HG03196 (cell line): ENCODE results near the gene TRIO.
"Not testable (repeated sequence)": the region's sequence is repeated elsewhere in the genome, so short reads cannot be mapped to it uniquely, and the experiment has no call there.

Experiments used
- ATAC-seq: cut with Tn5 transposase; IDR thresholded peaks from one replicate; pipeline ENCODE4 v1.9.1; 2021; ENCODE audit not compliant: unreplicated experiment

Gene TRIO

DNA sequence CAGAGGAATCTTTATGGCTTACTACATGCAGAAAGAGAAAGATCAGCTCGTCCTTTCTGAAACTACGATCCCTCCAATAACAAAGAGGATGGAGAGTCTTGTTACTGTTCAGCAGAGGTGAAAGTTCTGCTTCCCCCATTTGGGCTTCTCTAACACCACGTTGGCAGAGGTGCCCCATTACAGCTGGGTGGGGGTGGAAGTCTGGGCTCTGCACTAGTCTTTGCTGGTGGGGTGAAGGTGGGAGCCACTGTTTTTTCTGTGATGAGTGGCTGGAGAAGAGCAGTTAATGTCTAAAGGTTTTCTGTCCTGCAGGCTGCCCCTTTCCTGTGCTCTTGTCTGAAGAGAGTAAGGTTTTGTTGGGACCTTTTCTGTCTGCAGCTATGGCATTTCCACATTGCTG, 373.8 kb downstream of the TRIO start:
- no peak for ATAC-seq

DNA sequence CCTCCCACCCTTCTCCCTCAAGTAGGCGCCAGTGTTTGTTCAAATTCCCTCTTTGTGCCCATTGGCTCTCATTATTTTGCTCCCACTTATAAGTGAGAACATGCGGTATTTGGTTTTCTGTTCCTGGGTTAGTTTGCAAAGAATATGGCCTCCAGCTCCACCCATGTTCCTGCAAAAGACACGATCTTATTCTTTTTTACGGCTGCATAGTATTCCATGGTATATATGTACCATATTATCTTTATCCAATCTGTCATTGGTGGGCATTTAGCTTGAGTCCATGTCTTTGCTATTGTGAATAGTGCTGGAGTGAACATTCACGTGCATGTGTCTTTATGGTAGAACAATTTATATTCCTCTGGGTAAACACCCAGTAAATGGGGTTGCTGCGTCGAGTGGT, 375.5 kb downstream of the TRIO start:
- no peak for ATAC-seq

DNA sequence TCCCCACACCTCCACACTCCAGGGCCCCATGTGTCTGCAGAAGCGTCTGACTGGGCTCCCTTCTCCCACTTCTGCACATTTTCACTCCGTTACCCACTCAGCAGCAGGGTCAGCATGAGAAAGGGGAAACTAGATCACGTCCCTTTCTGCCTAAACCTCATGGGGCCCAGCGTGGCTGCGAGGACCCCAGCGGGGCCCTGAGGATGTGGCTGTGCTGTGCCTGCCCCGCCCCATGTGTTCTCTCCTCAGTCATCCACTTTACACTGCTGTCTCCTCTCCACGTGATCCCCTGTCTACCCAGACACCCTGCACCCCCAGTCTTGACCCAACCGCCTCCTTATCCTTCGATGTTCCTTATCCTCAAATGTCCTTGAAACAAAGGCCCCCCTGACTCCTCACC, 378.6 kb downstream of the TRIO start:
- ATAC-seq, result no peak

DNA sequence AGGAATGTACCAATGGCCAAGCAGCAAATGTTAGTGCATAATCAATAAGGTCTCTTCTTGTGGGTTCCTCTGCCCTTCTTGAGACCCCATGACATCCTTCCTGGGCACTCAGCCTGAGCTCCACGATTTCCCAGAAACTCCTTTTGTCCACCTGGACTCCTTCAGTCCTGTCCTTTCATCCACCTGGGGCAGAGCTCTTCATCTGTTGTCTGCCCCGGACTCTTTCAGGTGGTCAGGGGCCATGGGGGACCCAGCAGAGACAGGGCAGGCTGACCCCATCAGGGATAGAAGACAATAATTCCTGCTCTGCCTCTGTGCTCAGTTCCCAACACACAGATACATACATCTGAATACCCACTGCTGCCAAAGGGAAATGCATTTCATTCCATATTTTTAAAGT, 379.6 kb downstream of the TRIO start:
- ATAC-seq, result no peak

DNA sequence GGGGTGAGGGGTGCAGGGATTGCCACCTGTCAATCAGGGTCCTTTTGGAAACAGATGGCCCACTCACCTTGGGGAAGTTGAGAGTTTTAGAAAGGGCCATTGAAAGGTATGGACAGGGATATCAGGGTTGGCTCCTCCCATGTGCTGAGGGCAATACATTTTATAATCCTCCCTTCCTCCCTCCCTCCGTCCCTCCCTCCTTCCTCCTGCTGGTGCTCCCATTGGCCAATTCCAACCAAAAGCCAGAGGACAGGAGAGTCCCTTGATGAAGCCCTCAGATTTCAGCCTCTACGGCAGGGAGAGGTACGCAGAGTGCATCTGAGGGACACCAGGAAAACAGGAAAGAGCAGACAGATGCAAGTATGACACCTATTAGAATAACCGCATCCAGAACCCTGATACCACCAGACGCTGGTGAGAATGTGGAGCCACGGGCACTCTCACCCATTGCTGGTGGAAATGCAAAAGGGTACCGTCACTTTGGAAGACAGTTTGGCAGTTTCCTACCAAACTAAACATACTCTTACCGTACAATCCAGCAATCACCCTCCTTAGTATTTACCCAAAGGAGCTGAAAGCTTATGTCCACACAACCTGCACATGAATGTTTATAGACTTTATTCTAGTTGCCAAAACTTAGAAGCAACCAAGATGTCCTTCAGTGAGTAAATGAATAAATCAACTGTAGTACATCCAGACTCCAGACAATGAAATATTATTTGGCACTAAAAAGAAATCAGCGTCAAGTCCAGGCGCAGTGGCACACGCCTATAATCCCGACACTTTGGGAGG, 380.3 kb downstream of the TRIO start:
- ATAC-seq, result no peak

DNA sequence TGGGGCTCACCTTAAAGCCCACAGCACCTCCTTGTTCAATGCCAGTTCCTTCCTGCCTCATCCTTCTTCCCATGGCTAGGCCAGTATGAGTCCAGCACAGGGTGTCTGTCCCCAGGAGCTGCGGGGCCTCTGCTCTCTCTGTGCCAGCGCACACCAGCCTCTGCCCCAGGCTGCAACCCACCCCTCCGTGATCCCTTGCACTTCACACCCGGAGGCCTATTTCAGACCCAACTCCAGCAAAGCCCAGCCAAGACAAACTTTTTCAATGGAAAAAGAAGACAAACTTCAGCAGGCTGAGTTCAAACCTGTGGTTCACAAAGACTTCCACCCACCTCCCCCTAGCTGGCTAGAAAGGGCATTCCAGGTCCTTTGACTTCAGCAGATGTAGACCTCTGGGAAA, 382.3 kb downstream of the TRIO start:
- ATAC-seq, result no peak

DNA sequence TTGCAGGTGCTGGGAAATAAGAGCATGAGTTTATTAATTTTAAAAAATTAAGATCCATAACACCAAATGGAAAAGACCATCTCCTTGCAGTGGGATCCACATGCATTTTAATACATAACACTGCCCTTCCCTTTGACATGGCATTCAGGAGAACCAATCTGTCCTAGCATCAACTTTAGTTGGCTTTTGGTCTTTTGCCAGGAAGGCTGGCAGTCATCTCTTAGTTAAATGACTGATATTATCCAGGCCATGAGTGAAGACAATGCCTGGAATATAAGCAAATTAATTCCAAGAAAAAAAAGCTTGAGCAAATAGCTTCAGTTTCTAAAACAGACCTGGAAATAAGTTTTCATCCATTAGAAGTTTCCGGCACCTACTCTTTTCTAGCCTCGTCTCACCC, 383.4 kb downstream of the TRIO start:
- no peak for ATAC-seq

DNA sequence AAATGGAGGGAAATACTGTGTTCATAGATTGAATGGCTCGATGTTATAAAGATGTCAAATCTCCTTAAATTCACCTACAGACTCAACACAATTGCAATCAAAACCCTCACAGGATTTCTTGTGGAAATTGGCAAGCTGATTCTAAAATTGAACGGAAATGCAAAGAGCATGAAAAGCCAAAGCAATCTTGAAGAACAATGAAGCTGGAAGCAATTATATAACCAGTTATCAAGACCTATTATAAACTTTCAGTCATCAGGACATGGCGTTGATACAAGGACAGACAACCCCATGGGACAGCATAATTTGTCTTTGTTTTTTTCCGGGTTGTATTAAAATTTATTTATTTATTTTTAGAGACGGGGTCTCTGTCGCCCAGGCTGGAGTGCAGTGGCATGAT, 385.0 kb downstream of the TRIO start:
- no peak for ATAC-seq

DNA sequence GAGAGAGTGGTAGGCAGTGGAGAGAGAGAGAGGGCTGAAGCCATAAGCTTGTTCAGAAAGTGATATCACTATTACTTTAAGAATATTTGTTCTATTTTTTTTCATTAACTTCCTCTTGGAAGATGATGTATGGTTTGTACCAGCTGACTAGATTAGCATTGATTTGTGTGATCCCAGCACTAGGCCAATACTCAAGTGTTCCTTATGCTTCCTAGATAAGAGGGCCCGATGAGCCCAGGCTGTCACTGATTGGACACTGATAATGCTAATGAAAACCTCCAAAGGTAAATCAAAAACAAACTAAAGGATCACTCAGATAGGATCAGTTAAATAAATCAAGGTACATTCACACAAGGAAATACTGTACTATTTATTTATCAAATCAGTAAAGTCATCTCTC, 385.8 kb downstream of the TRIO start:
- no peak for ATAC-seq

DNA sequence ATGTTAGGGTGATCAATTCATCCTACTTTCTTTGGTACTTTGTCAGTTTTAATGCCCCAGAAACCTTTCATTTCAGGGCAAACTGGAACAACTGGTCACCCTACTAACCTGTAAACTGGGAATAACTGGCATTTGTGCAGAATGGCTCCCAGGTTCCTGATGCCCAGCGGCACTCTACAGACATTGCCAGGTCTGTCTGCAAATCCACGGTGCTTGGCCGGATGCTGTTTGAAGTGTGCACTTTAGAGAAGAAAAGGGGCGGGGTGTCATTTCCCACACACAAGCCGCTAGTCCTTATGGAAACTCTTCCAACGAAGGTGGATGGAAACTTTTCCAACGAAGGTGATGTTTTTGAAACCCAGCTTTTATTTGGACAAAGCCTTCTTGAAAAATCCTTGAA, 388.5 kb downstream of the TRIO start:
- ATAC-seq, result no peak

DNA sequence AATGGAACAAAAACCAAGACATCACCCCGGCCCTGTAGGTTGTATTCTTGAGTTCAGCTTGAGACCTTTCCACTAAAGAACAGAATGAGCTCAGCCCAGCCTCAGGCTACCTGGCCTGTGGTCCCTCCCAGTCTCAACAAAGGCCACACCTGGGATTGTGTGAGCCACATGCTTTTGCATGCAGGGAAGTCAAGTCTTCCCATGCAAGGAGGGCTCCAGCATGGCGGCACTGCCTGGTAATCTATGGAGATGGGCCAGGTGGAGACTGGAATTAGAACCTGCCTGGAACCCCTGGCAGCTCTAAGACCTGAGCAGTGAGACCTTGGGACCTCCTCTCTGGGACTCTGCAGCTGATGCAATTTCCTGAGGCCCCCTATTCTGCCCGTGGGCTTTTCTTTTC, 389.0 kb downstream of the TRIO start:
- ATAC-seq, result no peak

DNA sequence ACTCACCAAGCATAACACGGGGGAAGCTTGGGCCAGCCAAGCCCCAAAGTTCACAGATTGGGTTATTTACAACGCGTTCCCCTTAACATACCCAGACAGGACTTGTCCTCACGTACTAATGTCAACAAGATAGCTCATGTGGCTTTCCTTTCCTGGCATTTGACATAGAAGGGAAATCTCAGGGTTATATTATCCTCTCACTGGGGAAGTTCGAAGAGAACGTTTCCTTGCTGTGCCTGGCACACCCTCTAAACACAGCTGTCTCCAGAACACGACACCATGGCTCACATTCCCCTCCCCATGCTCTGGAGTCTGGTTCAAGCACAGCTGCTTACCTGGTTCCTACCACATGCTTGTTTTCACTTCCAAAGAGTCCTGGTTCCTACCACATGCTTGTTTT, 391.6 kb downstream of the TRIO start:
- ATAC-seq, result no peak

DNA sequence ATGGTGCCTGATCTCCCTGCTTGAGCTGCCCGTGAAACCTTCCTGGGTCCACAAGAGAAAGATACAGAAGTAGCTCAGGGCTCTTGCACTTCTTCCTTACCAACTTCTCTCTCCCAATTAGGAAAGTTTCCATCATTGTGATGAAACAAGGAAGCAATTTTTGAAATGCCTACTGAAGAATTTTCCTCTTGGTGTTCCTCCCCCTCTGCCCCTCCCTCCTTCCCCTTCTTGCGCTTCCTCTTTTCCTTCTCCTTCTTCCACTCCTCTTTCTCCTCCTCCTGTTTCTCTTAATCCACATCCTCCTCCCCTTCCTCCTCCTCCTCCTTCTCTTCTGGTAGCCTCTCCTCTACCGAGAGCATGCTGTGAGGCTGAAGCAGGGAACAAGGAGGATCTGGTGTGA, 402.2 kb downstream of the TRIO start:
- ATAC-seq, result no peak

DNA sequence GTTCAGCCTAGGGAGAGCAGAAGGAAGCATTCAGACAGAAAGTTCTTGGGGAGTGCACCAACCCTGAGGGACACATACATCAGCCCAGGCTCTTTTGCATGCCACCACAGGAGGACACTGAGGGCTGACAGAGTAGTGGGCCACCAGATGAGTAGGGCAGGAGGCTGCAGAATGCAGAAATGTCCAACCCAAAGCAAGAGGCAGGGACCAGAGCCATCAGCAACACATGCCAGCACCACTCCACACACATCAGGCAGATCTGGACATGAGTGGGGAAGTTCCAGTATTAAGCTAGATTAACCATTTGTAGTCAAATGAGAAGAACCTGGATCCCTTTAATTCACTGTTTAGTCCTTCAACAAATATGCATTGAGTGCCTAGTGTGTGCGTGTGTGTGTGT, 402.7 kb downstream of the TRIO start:
- ATAC-seq, result no peak

DNA sequence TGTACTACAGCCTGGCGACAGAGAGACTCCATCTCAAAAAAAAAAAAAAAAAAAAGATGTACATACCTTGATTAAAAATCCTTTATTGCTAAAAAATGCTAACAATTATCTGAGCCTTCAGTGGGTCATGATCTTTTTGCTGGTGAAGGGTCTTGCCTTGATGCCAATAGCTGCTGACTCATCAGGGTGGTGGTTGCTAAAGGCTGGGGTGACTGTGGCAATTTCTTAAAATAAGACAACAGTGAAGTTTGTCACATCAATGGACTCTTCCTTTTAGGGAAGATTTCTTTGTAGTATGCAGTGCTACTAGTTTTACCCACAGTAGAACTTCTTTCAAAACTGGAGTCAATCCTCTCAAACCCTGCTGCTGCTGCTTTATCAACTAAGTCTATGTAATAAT, 404.5 kb downstream of the TRIO start:
- no peak for ATAC-seq

DNA sequence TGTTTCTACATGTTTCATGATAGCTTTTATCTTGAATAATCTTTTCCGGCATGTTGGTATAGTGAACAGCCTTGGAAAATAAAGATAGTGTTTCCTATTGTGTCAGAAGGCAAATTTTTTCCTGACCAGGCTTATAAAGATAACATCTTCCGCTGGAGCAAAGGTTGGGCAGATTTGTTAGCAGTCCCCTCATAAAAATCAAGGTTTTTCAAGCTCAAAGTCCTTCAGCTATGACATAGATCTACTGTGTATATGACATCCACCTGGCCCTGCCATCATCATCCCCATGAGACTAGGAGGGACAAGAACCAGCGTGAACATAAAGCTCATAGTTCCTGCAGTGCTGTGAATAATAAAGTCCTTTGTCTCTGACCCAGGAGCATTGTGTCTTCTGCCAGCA, 408.1 kb downstream of the TRIO start:
- ATAC-seq, result no peak

DNA sequence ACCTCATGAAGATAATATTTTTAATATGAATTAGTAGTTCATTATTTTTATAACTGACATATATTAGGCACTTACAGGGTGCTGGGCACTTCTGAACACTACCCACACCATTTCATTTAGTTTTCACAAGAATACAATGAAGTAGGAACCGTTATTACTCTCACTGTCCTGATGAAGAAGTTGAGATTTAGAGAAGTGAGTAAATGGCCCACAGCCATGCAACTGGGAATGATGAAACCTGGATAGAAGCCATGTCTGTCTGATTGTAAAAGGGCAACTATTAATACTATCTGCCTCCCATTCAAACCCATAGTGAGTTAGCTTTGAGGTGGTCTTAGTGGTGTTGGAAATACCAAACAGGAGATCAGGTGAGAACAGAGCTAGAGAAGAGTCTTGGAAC, 408.9 kb downstream of the TRIO start:
- ATAC-seq, result no peak

DNA sequence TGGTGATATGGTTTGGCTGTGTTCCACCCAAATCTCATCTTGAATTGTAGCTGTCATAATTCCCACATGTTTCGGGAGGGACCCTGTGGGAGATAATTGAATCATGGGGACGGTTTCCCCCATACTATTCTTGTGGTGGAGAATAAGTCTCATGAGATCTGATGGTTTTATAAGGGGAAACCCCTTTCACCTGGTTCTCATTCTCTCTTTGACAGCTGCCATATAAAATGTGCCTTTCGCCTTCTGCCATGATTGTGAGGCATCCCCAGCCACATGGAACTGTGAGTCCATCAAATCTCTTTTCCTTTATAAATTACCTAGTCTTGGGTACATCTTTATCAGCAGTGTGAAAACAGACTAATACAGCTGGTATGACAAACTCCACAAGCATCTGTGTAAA, 411.1 kb downstream of the TRIO start:
- not testable (repeated sequence) for ATAC-seq

DNA sequence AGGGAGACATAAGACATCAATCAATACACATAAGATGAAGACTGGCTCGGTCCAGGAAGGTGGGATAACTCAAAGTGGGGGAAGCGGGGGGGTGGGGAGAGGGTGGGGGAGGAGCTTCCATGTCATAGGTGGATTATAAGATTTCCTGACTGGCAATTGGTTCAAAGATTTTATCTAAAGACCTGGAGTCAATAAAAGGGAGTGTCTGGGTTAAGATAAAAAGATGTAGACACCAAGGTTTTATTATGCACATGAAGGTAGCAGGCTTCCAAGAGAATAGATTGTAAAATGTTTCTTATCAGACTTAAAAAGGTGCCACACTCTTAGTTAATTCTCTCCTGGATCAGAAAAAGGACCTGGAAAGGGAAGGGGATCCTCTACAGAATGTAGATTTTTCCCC, 412.9 kb downstream of the TRIO start:
- ATAC-seq, result no peak

DNA sequence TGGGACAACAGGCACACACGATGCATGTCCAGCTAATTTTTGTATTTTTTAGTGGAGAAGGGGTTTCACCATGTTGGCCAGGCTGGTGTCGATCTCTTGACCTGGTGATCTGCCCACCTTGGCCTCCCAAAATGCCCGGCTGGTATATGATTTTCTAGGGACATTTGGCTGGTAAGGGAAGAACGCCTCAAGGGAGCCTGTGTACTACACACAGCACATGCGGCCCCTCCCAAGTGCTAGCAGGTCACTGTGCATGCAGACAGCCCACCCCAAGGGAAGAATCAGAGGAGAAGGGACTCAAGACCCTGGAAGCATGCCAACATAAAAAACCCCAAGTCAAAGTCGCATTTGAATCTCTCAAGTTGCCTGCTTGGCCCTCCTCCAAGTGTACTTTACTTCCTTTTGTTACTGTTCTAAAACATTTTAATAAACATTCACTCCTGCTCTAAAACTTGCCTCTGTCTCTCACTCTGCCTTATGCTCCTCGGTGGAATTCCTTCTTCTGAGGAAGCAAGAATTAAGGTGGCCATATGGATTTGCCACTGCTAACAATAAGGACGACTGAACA, 414.1 kb downstream of the TRIO start:
- ATAC-seq, result no peak

DNA sequence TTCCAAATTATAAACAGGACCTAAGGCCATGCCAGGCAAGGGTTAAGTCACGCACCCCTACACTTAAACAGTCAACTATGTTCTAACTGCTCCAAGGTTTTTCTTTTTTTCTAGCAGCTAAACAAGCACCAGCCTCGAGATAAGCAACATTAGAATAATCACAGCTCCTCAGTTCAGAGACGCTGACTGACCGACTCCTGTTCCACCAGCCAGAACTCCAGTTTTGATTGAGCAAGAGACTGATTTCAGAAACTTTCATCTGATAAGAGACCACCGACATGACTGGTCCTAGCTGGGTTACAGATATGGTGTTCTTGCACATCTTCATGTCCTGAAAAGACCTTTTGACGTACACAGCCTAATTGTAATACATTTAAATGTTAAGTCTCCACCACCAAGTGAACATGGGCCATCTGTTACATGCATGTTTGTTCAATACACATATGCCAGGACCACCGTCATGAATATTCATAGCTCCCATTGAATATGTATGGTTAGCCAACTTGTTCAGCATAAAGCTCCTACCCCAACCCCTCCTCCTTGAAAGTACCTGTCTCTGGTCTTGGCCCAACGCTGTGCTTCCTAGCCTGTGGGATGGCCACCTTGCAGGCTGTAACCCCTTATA, 414.8 kb downstream of the TRIO start:
- no peak for ATAC-seq
